Forelimb muscle (tissue), 1 donor: ENCODE results near the gene TSGA10IP. TPM values are rescaled to one million over a fixed set of nuclear protein-coding genes. Genes with fewer than 3 reads are reported as not detected.

Experiments used
- DNase-seq: peaks from one replicate; pipeline ENCODE4 v3.0.0-alpha.2; 2013; ENCODE audit warnings: low read depth
- polyA plus RNA-seq: library from polyadenylated mRNA; unstranded; fragments of 120-200 nt; gene quantifications from one replicate; pipeline ENCODE4 v1.2.1, GENCODE V29; 2013; ENCODE audit not compliant: insufficient read length

The TSGA10IP gene
- polyA plus RNA-seq, 1 donor = 0.25 TPM

GRCh38 chr11:65917434-65918210 lies 27.7 kb upstream of the TSGA10IP start:
- DNase-seq = no peak

GRCh38 chr11:65918211-65919140 lies 26.8 kb upstream of the TSGA10IP start, which contains the start of gene C11orf68:
TSS of gene C11orf68 (minus strand) at chr11:65919062. CDS start at chr11:65919031, 31 bp downstream.
- peak; percentile 72 for DNase-seq

GRCh38 chr11:65919141-65919572 lies 26.1 kb upstream of the TSGA10IP start, which contains the start of gene DRAP1:
TSS of gene DRAP1 (plus strand) at chr11:65919426. CDS start at chr11:65919502, 76 bp downstream.
- DNase-seq = peak; percentile 83

- no peak for DNase-seq
These were observed 25.5 kb upstream of the TSGA10IP start for GRCh38 chr11:65919573-65920371.

GRCh38 chr11:65920372-65920802 lies 24.9 kb upstream of the TSGA10IP start:
- DNase-seq = no peak

- no peak for DNase-seq
These were observed 24.2 kb upstream of the TSGA10IP start for GRCh38 chr11:65921033-65921555.

GRCh38 chr11:65921876-65922275 lies 23.4 kb upstream of the TSGA10IP start:
- DNase-seq = no peak

GRCh38 chr11:65922565-65922964 lies 22.7 kb upstream of the TSGA10IP start:
- DNase-seq = no peak

- no peak for DNase-seq
These were observed 19.9 kb upstream of the TSGA10IP start for GRCh38 chr11:65925397-65925796.

GRCh38 chr11:65927904-65928397 lies 17.3 kb upstream of the TSGA10IP start:
- no peak for DNase-seq

GRCh38 chr11:65928667-65929066 lies 16.6 kb upstream of the TSGA10IP start:
- DNase-seq = no peak

GRCh38 chr11:65931773-65932557 lies 13.3 kb upstream of the TSGA10IP start:
- DNase-seq = no peak

- no peak for DNase-seq
These were observed 12.7 kb upstream of the TSGA10IP start for GRCh38 chr11:65932558-65932919.

GRCh38 chr11:65934014-65934413 lies 11.3 kb upstream of the TSGA10IP start:
- DNase-seq = no peak

GRCh38 chr11:65937766-65938165 lies 7.5 kb upstream of the TSGA10IP start:
- DNase-seq = no peak

- DNase-seq = no peak
These were observed 3.5 kb upstream of the TSGA10IP start for GRCh38 chr11:65941720-65942310.

GRCh38 chr11:65942531-65942930 lies 2.7 kb upstream of the TSGA10IP start:
- DNase-seq = no peak

GRCh38 chr11:65944191-65944590 lies 1.1 kb upstream of the TSGA10IP start:
- DNase-seq = no peak

- no peak for DNase-seq
These were observed 513 bp upstream of the TSGA10IP start for GRCh38 chr11:65944767-65945166.
